GM18498 (cell line): ENCODE results near the gene GLRA2.
A peak's percentile ranks its signal among the peaks of the same experiment; 100 is the strongest.

Experiments
- ATAC-seq: cut with Tn5 transposase; IDR thresholded peaks from one replicate; pipeline ENCODE4 v1.9.1; 2021; ENCODE audit warnings: mild to moderate bottlenecking, moderate library complexity; ENCODE audit not compliant: unreplicated experiment

Gene GLRA2

GRCh38 chrX:14529290-14529989 lies at the start of gene GLRA2:
TSS of gene GLRA2 (plus strand) at chrX:14529536. CDS start at chrX:14530058, 522 bp downstream.
- no peak for ATAC-seq

GRCh38 chrX:14489437-14489836 lies 39.9 kb upstream of the GLRA2 start:
- ATAC-seq: no peak

- no peak for ATAC-seq
These were observed 37.6 kb upstream of the GLRA2 start for GRCh38 chrX:14491689-14492088.

GRCh38 chrX:14496674-14497073 lies 32.7 kb upstream of the GLRA2 start:
- peak; percentile 47 for ATAC-seq

- ATAC-seq: peak; percentile 78
These were observed 32.1 kb upstream of the GLRA2 start for GRCh38 chrX:14497184-14497666.

GRCh38 chrX:14501327-14501726 lies 28.0 kb upstream of the GLRA2 start:
- ATAC-seq: no peak

GRCh38 chrX:14504960-14505538 lies 24.3 kb upstream of the GLRA2 start:
- ATAC-seq: no peak

- ATAC-seq: no peak
These were observed 23.7 kb upstream of the GLRA2 start for GRCh38 chrX:14505648-14506047.

GRCh38 chrX:14506866-14507265 lies 22.5 kb upstream of the GLRA2 start:
- no peak for ATAC-seq

- no peak for ATAC-seq
These were observed 21.2 kb upstream of the GLRA2 start for GRCh38 chrX:14508025-14508690.

GRCh38 chrX:14509325-14510057 lies 19.8 kb upstream of the GLRA2 start:
- ATAC-seq: no peak

- ATAC-seq: no peak
These were observed 577 bp upstream of the GLRA2 start for GRCh38 chrX:14528629-14529289.

- no peak for ATAC-seq
These were observed 4.5 kb downstream of the GLRA2 start for GRCh38 chrX:14533867-14534266.

- ATAC-seq: no peak
These were observed 16.9 kb downstream of the GLRA2 start for GRCh38 chrX:14546190-14546589.

GRCh38 chrX:14554131-14554715 lies 24.9 kb downstream of the GLRA2 start:
- no peak for ATAC-seq

- no peak for ATAC-seq
These were observed 34.7 kb downstream of the GLRA2 start for GRCh38 chrX:14564058-14564457.

- ATAC-seq: no peak
These were observed 43.8 kb downstream of the GLRA2 start for GRCh38 chrX:14573161-14573560.

- ATAC-seq: no peak
These were observed 51.7 kb downstream of the GLRA2 start for GRCh38 chrX:14581081-14581480.

- no peak for ATAC-seq
These were observed 55.2 kb downstream of the GLRA2 start for GRCh38 chrX:14584548-14584947.

GRCh38 chrX:14590216-14590615 lies 60.9 kb downstream of the GLRA2 start:
- no peak for ATAC-seq
